DMS114 treated with DMSO at 0.1 percent for 48 hours (cell line): ENCODE measurements around the gene NNMT.

ENCODE experiments used
- DNase-seq: peaks from one replicate; lab custom pipeline; 2025; ENCODE audit not compliant: unreplicated experiment; lab: John Stamatoyannopoulos, UW

The NNMT gene

GRCh38 chr11:114344494-114344893, 48.3 kb downstream of the NNMT start:
- DNase-seq, result no peak

- no peak for DNase-seq
Measured at GRCh38 chr11:114345575-114346222, 49.5 kb downstream of the NNMT start.

- DNase-seq, result no peak
Measured at GRCh38 chr11:114346709-114347141, 50.5 kb downstream of the NNMT start.

GRCh38 chr11:114348200-114349191, 52.3 kb downstream of the NNMT start:
- no peak for DNase-seq

GRCh38 chr11:114350022-114350421, 53.8 kb downstream of the NNMT start:
- no peak for DNase-seq

GRCh38 chr11:114353443-114353842, 57.2 kb downstream of the NNMT start:
- no peak for DNase-seq

- DNase-seq, result no peak
Measured at GRCh38 chr11:114354076-114354475, 57.9 kb downstream of the NNMT start.

- DNase-seq, result no peak
Measured at GRCh38 chr11:114358716-114359115, 62.5 kb downstream of the NNMT start.

GRCh38 chr11:114359342-114359741, 63.1 kb downstream of the NNMT start:
- no peak for DNase-seq

- no peak for DNase-seq
Measured at GRCh38 chr11:114362326-114362725, 66.1 kb downstream of the NNMT start.

- DNase-seq, result no peak
Measured at GRCh38 chr11:114362958-114363357, 66.8 kb downstream of the NNMT start.
